Stimulated activated naive CD8-positive, alpha-beta T cell treated with anti-CD3 and anti-CD28 coated beads, Interleukin-15, Interleukin-2, amounts not matched to agents 100 U/mL and 50 U/mL, for 24 hours (primary cell): Measurements from ENCODE around the gene LRP10.

Source experiments
- ATAC-seq: fragments of 150-1000 bp; cut with Tn5 transposase; one replicate; pipeline ENCODE4 v1.10.0; 2021
- DNase-seq: peaks from one replicate; pipeline ENCODE4 v3.0.0; 2021

Gene LRP10

DNA sequence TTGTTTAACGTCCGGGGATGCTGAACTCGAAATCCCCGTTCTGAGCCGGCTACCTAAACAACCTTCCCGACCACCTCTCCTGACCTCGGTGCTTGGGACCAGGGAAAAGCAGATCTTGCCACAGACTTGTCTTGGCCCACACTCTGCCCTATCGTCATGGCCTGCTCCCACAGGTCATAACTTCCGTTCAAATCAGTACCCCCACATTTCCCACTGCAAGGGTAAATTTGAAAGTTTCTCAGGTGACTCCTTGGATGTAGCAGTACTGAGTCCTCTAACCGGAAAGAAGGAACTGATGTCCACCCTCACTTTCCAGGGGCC, 48.0 kb downstream of the LRP10 start:
- ATAC-seq (peak; percentile 1), DNase-seq (no peak)

DNA sequence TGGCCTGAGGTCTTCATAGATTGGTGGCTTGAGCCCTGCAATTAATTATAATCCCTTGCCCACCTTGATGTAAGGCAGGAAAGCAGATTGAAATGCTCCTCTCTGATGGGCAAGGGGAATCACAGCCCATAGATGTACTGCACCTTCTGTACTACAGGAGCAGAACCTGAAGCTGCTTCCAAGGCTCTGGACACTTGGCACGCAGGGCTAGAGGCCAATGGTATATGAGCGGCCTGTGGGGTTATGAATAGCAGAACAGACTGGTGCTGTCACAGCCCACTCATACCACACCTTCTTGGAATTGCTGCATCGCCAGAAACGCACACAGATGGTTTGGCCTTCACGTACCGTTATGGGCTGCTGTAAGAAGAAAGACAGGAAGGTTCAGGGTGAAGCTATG, 49.2 kb downstream of the LRP10 start:
- DNase-seq, result no peak

DNA sequence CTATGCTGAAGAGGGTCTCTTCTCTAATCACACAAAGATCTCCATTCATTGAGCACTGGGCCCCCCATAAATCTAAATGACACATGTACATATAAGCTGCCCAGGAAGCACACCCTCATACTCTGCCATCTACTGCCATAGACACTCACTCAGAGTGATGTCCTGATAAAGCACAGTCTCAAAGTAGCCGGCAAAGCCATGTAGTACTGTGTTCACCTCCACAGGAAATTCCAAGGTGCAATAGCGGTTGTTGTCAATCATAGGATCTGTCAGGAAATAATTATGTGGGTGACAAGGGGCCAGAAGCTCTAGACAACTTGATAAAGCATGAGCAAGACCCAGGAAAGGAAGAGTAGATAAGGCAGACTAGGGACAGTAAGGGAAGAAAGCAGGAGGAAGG, 50.8 kb downstream of the LRP10 start:
- ATAC-seq (no peak), DNase-seq (no peak)

More for the DNA sequence above, 49.2 kb downstream of the LRP10 start:
- no peak for ATAC-seq

DNA sequence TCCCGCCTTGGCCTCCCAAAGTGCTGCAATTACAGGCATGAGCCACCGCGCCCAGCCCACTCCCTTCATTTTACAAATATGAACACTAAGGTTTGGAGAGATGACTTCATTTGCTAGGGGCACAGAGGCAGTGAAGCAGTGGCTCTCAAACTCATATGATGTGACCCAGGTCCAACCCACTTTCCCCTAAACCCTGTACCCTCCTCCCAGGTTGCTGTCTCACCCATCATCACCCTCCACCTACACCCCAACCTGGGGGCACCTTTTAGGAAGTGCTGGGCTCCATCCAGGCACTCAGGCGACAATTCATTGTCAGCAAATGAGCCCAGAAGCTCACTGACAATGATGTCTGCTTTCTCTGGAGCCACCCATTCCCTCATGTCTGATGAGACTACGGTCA, 52.2 kb downstream of the LRP10 start:
- DNase-seq, result no peak
- no peak for ATAC-seq

DNA sequence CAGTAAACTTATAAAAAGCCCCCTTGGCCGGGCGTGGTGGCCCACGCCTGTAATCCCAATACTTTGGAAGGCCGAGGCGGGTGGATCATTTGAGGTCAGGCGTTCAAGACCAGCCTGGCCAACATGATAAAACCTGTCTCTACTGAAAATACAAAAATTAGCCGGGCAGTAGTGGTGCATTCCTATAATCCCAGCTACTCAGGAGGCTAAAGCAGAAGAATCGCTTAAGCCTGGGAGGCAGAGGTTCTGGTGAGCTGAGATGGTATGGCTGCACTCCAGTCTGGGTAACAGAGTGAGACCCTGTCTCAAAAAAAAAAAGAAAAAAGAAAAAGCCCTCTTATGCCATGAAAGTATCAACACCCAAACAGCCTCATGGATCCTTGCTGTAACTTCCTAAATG, 54.0 kb downstream of the LRP10 start:
- DNase-seq (no peak), ATAC-seq (no peak)

DNA sequence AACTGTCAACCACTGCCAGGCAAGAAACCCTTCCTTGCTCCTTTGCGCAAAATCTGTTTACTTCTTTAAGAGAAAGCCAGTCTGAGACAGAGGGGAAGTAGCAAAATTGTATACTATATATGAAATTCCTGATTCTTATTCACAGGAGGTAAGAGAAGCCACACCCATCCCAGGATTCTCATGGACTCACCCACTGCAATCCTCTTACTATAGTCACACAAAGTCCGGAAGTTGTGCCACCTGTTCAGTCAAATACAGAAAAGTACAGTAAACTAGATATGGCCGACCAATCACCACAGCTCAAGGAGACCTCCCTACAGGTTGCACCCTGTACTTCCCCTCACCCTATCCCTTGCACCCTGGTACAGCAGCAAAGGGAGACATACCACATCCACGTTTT, 54.8 kb downstream of the LRP10 start:
- ATAC-seq (no peak), DNase-seq (no peak)

DNA sequence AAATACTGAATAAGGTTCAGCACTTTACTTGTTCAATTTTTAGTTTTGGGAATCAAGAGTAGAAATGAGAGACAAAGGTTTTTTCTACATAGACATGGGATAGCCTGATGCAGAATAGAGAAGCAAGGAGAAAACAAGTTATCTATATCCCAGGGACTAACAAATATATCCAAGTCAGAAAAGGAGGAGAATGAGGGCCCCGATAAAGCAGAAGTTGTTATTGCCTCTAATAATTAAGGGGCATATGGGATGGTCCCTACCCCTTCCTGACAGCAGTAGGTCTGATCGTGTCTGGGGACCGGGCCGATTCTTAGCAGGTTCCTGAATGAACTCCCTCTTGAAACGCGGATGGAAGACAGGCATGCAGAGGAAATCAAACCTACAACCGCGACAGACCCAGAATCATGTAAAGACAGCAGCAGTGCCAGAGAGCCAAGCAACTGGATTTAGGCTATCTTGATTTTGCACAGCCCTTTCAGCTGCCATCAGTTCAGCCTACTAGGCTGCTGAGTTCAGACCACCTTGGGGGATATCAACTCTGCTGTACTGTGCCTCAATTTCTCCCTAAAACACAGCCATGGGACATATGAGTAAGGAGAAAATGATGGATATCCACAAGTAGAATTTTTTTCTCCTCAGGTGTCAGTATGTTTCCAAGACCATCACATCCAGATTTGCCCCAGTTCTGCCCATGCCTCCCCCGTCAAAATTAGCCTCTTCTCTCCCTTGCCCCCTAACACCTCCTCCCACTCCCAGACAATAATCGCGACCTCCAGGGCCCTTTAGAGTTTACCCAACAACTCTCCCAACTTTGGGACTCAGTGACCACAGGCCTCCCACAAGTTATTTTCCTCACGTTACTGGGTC, 56.9 kb downstream of the LRP10 start:
- DNase-seq, result no peak

DNA sequence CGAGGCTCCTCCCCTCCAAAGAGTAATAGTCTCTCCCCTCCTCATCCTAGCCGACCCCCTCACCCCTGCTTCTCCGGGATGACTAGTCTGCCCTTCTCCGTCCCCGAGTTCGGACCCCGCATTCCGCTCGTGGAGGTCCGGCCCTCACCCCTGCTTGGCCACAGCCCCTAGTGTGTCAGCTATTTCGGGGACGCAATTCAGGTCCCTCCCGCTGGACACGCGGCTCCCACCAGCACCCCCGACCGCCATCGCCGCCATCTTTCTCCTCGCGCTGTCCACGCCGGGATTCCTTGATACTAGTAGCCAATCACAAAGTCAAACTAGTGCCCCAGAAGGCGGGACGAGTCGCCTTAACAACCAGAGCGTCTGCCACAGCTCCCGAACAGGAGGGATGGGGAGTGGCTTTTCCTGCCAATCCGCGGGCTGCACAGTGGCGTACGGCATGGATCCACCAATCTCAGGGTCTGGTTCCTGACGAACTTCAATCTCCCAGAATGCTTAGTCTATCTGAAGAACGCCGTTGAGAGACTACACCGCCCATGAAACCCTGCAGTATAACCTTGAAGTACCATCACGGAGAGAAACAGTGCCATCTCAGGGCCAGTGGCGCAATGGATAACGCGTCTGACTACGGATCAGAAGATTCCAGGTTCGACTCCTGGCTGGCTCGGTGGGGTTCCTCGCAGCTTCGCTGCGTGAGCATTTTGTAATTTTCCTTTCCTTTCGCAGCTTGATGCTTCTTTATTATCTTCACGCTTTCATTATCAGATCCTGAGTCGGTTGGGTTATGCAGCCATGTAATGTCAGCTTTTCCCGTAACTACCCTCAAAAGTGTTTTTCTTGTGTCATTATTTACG, 57.8 kb downstream of the LRP10 start, which contains the start of gene PRMT5:
Gene PRMT5 (minus strand): TSS at position 273 of the 857 bp plus-strand sequence. CDS start 15 bp downstream, at position 258.
- ATAC-seq (peak; percentile 98), DNase-seq (peak; percentile 95)

More for the DNA sequence above, 56.9 kb downstream of the LRP10 start:
- ATAC-seq, result no peak

DNA sequence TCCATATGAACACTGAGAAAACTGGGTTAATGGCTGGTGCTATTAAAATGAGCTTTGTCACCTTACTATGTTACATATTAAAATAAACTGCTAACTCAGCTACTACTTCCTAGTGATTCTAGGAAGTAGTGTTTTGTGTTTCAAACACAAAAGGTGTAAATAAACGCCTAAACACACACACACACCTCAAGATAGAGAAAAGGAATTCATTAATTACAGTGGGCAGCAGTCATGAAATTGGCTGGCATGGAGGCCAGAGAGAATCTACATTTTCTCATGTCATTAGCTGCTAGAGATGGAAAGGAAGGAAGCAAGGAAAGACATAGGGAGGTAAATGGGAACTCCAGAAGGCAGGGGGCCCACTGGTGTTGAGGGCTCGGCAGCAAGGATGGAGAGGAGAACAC, 58.4 kb downstream of the LRP10 start:
- DNase-seq (no peak), ATAC-seq (no peak)
